Endometrium (tissue), 2 donors: ENCODE measurements around the gene GLP2R.
"Not testable (repeated sequence)": the region's sequence is repeated elsewhere in the genome, so short reads cannot be mapped to it uniquely, and the experiment has no call there.

Experiments used
- FAIRE-seq: peaks from 2 replicates; lab custom pipeline; 2012; peaks lifted over from hg19 to GRCh38; lab: Jason Lieb, UNC
- donor health status: control.
- donor health status: control.

GLP2R gene

DNA sequence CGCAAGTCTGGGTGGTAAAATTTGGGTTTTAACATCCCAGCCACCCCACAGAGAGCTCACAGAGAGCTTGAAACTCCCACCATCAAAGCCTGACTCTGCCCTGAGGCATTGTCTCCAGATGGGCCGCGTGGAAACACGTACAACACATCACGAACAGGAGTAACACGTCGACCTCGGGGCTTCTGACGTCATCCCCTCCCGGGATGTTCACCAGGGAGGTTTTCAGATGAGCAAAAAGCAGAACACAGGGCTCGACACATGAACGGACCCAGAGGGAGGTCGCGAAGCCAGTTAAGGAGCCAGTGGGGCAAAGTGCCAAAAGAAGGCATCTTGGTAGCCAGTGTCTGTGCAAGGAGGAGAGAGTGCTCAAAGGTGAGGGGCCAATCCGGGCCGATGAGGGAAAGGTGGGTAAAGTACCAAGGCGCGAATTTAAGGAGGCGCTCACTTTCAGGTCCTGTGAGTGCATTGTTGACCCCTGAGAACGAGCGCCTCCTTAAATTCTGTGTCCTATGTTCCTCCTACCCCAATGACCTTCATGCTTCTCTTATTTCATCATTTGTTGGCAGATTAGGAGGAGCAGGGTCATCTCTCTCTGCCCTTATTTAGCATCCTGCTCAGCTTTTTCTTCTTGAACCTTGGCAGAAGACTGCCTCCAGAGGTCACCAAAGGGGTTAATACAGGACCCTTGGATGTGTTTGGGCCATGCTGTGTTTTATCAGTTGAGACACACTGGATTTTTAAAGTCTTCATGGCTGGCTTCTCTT lies 73.7 kb downstream of the GLP2R start:
- FAIRE-seq: no peak

DNA sequence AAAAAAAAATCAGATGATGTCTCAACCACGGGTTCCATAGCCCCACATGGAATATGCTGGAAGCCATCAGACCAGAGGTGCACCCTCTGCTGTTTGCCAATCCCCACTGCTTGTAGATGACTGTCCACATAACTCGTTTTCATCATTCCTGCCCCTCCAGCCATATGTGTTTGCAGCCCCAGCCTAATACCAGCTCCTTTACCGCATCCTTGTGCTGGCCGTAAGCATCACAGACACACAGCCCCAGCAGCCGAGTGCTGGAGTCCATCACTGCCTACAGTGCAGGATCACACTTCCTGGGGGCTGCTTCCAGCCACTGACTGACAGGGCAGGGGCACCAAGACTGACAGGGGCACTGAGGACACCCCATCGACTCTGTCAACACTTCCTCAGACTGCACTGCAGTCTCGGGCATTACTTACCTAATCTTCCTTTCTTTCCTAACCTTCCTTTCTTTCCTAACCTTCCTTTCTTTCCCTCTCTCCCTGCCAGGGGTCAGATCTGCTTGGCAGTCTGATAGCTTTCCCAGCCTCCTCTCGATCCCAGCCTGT lies 74.4 kb downstream of the GLP2R start:
- FAIRE-seq: no peak

DNA sequence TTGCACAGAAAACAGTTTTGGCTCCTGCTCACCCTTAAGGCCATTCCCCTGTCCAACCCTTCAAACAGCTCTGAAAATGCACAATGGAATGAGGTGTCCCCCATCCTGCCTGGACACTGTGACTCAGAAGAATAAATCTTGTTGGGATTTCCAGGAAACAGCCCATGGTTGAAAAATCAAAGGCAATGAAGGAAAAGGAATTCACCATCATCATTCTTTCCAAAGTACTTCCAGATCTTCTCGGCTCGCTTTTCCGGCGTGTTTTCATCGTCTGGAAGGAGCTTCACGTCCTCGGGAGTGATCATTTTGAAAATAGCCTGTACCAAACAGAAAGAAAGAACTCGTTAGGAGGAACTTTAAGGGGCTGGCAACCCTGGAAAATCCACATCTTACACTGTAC lies 75.1 kb downstream of the GLP2R start:
- FAIRE-seq: no peak

DNA sequence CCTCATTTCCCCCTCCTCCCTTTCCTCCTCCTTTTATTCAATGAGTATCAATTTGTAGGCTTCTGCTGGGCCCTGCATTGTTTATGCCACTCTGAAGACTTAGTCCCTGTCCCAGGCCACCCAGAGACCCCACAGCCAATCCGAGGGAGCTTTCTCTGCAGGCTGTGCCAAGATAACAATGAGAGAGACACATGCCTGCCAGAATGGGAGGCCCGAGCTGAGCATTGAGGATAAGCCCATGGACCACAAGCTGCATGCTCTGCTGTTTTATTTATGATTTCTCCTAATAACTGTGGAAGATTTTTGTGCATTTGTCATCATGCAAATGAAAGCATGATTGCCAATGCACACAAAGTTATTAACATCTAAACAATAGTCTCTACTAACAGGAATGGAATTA lies 76.4 kb downstream of the GLP2R start:
- FAIRE-seq: no peak

DNA sequence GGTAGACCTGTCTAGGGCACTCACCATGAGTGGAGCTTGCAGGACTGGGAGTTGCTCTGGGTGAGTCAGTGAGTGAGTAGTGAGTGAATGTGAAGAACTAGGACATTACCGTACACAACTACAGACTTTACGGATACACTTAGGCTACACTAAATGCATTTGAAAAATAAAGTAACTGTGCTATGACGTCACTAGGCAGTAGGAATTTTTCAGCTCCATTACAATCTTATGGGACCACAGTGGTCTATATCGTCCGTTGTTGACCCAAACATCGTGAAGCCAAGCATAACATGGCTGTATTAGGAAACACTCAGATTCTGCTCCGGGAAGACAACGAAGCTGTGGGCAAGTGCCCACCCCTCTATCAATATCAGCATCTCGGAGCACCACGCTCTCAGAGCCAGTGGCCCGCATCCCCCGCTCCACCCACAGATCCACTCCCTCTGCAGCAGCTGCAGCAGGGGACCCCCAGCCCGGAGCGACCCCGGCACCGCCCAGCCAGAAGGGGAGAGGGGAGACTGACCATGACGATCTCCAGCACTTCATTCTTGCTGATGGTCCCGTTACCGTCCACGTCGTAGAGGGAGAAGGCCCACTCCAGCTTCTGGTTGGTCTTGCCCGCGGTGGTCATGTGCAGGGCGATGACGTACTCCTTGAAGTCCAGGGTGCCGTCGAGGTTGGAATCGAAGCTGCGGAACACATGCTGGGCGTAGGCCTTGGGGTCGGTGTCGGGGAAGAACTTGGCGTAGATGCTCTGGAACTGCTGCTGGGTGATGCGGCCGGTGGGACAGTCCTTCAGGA lies 78.8 kb downstream of the GLP2R start:
- no peak for FAIRE-seq

DNA sequence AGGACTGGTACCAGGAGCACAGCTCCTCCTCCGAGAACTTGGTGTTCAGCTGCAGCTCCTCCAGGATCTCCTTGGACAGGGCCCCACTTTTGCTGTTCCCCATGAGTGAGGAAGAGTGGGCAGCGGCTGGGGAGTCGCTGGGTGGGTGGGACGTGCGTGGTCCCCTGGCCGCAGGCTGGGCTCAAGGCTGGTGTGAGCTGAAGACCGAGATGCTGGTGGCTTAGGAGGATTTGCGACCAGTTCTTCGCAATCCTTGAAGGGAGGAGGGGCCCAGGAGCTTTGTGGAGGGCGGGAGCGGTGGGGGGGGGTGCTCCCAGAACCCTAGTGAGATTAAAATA lies 79.3 kb downstream of the GLP2R start, which contains the start of gene RCVRN:
RCVRN (minus strand) TSS at position 194 of the 338 bp plus-strand sequence; CDS start at position 103, 91 bp downstream.
- no peak for FAIRE-seq

DNA sequence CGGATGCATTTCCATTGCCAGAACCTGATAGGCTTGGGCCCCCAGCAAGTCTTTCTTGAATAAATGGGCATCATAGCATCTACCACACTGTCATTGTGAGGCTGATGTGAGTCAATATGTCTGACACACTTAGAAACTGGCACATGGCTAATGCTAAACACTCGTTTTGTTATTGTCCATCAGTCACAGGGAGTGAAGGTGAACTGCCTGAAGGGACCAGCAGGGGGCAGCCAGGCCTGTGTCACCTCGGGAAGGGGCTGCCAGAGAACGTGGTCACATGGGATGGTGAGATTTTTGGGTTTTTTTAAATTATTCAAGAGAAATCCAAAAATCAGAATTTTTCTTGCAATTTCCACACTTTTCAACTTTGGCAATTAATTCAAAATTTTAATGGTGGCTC lies 80.2 kb downstream of the GLP2R start:
- FAIRE-seq: no peak

DNA sequence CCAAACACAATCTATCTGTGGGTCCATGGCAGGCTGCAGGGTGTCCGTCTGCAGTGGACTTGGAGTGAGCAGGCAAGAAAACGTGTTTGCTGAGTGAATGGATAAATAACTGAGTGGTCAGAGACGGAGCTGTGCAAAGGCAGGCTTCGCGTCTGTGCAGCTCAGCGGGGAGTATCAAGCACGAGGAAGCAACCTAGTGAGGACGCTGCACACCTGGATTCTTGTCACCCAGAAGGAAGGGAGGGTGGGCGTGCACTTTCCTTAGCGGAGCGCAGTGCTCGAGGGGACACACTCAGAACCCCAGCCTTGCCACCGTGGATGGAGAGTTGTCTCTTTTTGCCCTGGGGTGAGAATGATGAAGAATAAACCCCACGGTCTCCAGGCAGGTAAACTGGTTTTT lies 80.9 kb downstream of the GLP2R start:
- no peak for FAIRE-seq

DNA sequence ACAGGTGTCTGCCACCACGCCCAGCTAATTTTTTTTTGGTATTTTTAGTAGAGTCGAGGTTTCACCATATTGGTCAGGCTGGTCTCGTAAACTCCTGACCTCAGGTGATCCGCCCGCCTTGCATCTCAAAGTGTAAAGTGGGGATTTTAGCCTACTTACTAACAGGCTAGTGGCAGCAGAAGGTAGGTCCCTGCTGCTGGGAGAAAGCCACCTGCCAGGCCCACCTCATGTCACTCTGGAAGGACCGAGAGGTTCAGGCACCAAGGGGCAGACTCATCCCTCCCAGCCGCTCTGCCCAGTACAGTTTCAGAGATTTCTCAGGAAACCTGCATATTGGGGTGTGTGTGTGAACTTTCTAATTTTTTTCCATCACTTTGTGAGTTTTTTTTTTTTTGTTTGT lies 81.4 kb downstream of the GLP2R start:
- FAIRE-seq: no peak

DNA sequence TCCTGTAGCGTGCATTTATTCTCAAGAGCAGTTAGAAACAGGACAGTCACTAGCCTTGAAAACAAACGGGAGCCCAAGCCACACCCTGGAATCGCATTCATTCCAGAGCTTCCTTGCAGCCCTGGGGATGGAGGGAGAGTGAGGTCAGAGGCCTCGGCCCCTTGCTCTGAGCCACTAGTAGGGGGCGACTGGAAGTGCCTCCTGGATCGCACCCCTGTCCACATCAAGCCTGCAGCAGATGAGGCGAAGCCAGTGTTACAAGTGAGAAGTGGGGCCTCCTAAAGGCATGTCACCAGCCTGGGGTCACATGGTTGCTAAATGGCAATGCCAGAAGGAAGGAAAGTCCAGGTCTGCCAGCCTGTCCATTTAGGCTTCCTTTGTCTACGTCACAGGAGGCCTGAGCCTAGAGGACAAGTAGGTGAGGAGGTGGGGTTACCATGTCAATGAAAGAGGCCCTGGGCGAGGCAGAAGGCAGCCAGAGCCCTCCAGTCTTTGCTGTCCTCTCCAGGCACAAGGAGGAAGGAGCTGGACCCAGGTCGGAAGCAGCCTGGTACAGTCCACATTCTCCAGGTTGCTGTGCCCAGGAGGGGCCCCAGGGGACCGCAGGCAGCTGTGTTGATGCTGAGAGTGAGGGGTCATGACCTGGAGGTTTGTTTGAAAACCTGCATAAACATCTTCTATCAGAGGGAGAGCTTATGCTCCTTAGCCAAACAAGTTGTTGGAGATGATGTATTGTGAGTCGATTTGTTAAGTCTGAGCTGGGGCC lies 82.3 kb downstream of the GLP2R start:
- FAIRE-seq: no peak

DNA sequence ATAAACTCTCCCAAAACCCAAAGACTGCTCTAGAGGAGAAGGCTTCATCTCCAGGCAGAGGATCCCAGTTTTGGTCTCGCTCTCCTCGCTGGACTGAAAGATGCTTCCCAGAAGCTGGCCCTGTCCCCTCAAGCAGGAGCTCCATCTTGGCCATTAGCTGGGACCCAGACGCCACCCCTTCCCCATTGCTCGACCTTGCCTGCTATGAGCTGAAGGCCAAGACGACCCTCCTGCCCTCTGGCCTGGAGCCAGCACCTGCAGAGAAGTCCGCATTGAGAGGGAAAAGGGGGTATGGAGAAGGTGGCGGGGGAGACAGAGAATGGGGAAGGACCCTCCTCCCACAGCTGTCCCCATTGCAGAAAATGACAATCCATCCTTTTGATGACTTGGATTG lies 82.9 kb downstream of the GLP2R start:
- FAIRE-seq: no peak

DNA sequence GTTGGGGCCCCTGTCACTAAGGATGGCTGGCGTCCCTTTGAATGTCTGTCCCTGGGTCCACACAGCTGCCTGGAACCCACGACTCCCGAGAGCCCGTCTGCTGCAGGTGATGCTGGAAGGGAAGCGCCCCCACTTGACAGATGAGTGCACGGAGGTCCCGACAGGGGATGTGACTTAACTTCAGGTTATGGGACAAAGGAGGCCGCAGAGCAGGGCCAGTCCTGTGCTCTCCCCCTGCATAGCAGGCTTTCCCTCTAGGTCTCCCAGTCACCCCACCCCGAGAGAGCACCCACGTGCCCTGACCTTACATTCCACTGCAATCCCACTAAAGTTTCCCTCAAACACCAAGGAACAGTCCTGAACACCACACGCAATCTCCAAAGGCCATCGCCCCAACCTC lies 85.4 kb downstream of the GLP2R start:
- no peak for FAIRE-seq

DNA sequence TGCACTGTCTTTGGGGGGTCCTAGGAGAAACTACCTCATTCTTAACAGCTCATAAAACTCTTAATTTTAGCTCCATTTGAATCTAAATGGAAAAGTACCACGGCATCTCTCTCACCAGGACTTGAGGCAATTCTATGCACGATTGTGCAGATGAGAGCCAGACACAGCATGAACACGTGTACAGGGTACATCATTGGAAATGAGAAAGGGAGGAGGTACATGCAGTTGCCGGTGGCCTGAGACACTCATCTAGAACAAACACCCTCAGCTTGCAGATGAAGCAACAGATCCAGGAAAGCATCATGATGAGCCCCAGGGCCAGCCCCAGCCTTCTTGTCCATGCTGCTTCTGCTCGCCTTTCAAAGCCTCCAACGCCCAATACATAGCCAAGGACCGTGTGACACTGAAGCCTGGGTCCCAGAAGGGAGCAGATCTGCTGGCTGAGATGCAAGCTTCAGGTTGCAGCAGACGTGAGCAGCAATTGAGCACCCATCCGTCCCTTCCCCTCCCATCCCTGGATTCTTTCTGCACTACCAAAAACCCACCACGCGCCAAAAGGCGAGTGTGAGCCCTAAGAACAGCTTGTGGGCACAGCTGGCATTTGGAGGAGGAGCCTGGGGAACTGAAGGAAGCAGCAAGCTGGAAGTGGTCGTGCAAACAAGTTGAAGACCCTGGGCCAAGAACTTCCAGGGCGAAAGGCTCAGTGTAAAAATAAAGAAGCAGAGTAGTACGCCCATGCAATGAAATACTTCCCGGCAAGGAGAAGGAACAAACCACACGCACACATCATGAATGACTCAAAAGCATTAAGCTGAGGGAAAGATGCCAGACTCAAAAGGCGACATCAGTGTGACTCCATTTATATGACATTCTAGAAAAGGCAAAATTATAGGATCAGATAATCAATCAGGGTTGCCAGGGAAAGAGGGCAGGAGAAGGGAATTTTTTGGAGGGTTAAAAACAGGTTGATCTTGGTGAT lies 86.7 kb downstream of the GLP2R start:
- no peak for FAIRE-seq

DNA sequence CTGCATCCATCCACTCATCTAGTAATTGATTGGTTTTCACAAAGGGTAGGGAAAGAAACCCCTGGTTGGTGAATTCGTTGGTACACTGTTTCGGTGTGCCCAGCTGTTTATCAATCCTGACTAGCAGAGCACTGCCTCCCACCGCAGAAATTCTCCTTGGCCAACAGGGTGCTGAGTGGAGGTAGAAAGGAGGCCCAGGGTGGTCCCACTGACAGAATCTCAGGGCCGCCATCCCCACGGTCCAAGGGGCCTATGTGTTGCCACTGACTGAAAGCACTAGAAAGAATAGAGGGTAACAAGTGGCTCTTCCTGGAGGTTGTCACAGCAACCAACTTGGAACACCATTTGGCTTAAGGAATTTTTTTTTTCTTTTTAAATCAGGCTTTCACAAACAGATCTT lies 87.8 kb downstream of the GLP2R start:
- FAIRE-seq: no peak

DNA sequence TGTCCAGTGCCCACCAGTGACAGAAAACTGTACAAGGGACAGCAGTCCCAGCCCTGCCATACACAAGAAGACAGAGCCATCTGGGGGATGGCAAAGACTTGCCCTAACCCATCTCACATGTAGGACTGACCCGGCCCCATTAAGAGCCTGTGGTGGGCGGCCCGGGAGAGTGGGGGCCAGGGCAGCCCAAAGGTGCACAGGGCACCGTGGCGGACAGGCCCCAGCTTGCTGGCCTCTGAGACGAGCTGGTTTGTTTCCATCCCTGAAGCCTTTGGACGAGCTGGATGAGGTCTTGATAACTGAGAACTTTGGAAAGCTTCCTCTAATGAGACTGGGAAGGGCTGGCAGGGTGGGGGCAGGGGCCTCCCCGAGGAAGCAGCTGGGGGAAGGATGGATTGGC lies 90.4 kb downstream of the GLP2R start:
- no peak for FAIRE-seq

DNA sequence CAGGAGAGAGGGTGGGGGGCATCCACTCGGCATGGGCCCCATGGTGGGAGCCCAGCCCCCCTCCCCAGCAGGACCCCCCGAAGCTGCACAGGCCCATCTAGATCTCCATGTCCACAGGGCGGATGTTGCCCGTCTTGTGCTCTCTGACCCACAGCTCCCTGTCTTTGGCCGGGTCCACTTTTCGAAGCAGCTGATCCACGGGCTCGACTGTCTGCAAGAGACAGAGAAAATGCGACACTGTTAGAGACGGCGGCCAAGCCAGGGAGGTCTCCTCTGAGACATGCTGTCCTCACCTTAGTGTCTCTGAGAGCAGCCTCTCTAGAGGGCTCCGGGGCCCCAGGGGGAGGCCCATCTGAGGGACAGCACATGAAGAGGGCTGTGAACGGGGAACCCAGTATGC lies 91.4 kb downstream of the GLP2R start:
- FAIRE-seq: no peak

DNA sequence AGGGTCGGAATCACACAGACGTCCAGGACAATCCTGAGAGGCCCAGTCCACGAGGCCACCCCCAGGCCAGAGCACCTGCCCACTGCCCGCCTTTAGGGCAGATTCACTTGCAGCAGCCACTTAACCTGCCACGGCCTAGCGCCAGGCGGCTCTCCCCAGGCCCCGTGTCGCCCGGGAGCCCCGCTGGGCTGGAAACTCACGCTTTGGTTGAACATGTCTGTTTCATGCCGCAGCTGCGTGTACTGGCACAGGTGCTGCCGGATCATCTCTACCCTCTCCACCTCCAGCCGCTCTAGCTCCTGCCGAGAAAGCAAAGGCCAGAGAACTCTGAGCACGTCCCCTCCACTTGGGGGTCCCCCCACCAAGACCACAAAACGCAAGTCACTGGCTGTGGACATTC lies 92.1 kb downstream of the GLP2R start:
- FAIRE-seq: no peak

DNA sequence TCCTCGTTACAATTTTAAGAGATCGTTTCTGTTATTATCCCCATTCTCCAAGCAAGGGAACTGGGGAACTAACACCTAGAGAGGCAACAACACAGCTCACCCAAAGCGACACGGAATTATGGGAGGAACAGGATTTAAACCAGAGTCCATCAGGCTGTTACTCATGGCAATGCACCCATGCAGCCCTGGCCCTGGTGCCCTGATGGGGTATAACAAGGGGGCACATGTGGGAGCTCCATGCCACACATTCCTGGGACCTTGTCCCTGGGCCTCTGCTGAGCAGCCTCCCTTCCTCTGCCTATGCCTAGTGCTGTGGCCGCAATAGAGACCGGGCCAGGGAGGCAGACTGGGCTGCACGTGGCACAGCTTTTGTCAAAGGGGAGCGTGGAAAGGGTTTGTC lies 92.6 kb downstream of the GLP2R start:
- FAIRE-seq: no peak

DNA sequence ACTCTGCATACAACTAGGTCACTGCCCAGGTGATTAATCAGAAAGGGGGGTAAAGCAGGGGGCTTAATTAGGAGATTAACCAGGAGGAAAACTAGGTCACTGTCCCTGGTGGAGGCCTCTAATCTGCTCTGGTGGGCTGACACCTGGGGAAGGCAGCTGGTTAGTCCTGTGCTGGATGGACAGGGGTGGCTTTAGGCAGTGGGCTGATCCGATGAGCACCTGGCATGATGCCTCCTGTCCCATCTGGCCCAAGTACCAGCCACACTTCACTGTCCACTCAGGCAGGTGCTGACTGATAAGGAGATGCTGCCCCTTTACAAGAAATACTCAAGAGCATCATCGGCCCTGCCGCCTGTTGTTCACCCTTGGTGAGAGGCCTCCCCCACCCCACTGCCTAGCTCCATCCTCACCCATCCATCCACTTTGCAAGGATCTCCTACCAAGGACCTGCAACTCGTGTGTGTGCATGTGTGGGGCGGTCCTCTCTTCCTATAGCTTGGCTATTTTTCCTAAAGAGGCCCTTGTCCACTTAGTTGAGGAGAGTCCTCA lies 93.2 kb downstream of the GLP2R start:
- FAIRE-seq: no peak

DNA sequence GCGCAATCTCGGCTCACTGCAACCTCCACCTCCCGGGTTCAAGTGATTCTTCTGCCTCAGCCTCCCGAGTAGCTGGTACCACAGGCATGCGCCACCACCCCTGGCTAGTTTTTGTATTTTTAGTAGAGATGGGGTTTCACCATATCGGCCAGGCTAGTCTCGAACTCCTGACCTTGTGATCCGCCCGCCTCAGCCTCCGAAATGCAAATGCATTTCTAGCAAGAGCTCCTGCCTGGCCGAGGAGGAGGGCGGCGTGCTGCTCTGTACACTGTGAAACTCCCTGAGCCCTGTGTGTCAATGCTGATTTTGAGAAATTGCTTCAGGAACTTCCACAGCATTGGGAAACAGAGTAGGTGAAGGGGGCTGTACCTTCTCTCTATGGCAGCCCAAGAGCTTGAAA lies 95.5 kb downstream of the GLP2R start:
- FAIRE-seq: not testable (repeated sequence)
